MM.1S (cell line): Measurements from ENCODE around the gene BLOC1S4.
A peak's percentile ranks its signal among the peaks of the same experiment; 100 is the strongest.

Experiments used
- DNase-seq: peaks from one replicate; pipeline ENCODE4 v3.0.0-alpha.2; 2015
- H2AFZ ChIP-seq: fragments of 300-600 bp; sonication (generic); 2 replicates; pipeline ENCODE4 v1.6.0; 2016; ENCODE audit warnings: antibody characterized with exemption, low read length
- H3F3A ChIP-seq: fragments of 300-600 bp; sonication (generic); 2 replicates; pipeline ENCODE4 v1.6.1; 2016; ENCODE audit warnings: mild to moderate bottlenecking, antibody characterized with exemption, low read length, moderate library complexity, mixed read lengths; ENCODE audit not compliant: insufficient read depth
- H3K27ac ChIP-seq: fragments of 300-600 bp; sonication (generic); 2 replicates; pipeline ENCODE4 v1.5.1; 2016; ENCODE audit warnings: mild to moderate bottlenecking, low read length
- H3K27me3 ChIP-seq: fragments of 300-600 bp; sonication (generic); replicated peaks from 2 replicates; pipeline ENCODE4 v1.6.0; 2016; ENCODE audit warnings: low read length; ENCODE audit not compliant: insufficient read depth
- H3K36me3 ChIP-seq: fragments of 300-600 bp; sonication (generic); replicated peaks from 2 replicates; pipeline ENCODE4 v1.6.1; 2016; ENCODE audit warnings: mild to moderate bottlenecking, low read length, mixed read lengths; ENCODE audit not compliant: insufficient read depth
- H3K4me1 ChIP-seq: fragments of 300-600 bp; sonication (generic); 2 replicates; pipeline ENCODE4 v1.6.1; 2016; ENCODE audit warnings: low read length, mixed read lengths
- H3K4me2 ChIP-seq: fragments of 300-600 bp; sonication (generic); 2 replicates; pipeline ENCODE4 v1.6.0; 2016; ENCODE audit warnings: low read depth, low read length
- H3K4me3 ChIP-seq: fragments of 300-600 bp; sonication (generic); 2 replicates; pipeline ENCODE4 v1.5.1; 2016; ENCODE audit warnings: low read length, mixed read lengths
- H3K79me2 ChIP-seq: fragments of 300-600 bp; sonication (generic); 2 replicates; pipeline ENCODE4 v1.6.1; 2016; ENCODE audit warnings: mixed run types, low read length, mixed read lengths
- H3K9ac ChIP-seq: fragments of 300-600 bp; sonication (generic); 2 replicates; pipeline ENCODE4 v1.6.1; 2016; ENCODE audit warnings: low read length, mixed read lengths
- H3K9me2 ChIP-seq: fragments of 300-600 bp; sonication (generic); replicated peaks from 2 replicates; pipeline ENCODE4 v1.6.1; 2016; ENCODE audit warnings: mild to moderate bottlenecking, low read length, mixed read lengths; ENCODE audit not compliant: insufficient read depth
- H3K9me3 ChIP-seq: fragments of 300-600 bp; sonication (generic); replicated peaks from 2 replicates; pipeline ENCODE4 v1.6.1; 2016; ENCODE audit warnings: mild to moderate bottlenecking, low read length, mixed read lengths; ENCODE audit not compliant: insufficient read depth
- H4K20me1 ChIP-seq: fragments of 300-600 bp; sonication (generic); 2 replicates; pipeline ENCODE4 v1.6.1; 2016; ENCODE audit warnings: mild to moderate bottlenecking, low read length, moderate library complexity, mixed read lengths; ENCODE audit not compliant: insufficient read depth
- EZH2 ChIP-seq: fragments of 300-600 bp; sonication (generic); optimal IDR thresholded peaks from 2 replicates; pipeline ENCODE3; 2017; ENCODE audit warnings: low read depth, mild to moderate bottlenecking, antibody characterized with exemption, low read length, mixed read lengths
- EZH2phosphoT487 ChIP-seq: fragments of 300-600 bp; sonication (generic); IDR thresholded peaks from 2 replicates; pipeline ENCODE4 v1.6.1; 2018; ENCODE audit warnings: antibody characterized with exemption, low read length
- TF ChIP-seq, protein P1 (sequence below): fragments of 300-600 bp; sonication (generic); IDR thresholded peaks from 2 replicates; pipeline ENCODE4 v1.5.1; 2016; ENCODE audit warnings: antibody characterized with exemption, low read length, mixed read lengths

The BLOC1S4 gene

DNA sequence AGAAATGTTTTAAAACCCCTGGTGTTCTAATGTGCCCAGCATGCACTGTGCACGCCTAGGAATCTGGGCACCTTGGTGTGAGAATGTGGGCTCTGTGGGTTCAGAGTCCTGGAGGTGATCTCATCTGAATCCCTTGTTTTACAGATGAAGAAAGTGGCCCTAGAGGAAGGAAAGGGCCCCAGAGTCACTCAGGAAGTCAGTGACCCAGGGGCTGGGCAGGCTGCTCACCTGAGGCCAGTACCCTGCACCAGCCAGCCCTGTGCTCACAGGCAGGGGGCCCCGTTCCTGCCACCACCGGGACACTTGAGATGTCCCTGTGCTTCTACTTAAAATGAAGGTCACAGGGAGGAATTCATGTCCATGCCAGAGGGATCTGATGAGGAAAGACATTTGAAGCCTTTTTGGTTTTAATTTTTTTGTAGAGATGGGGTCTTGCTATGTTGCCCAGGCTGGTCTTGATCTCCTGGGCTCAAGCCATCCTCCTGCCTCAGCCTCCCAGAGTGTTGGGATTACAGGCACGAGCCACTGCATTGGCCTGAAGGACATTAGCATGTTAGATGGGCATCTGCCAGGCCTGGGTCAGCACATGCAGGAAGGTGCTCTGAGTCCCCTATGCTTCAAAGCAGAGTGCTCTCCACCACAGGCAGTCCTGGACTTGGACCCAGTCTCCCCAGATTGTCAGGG, 29.7 kb upstream of the BLOC1S4 start:
- no peaks in the 10 kb centered on the region for H3K79me2 ChIP-seq
- no peak overlapping the region for H2AFZ ChIP-seq
- H4K20me1 ChIP-seq: no peaks in the 10 kb centered on the region
- TF ChIP-seq EZH2phosphoT487: no peak
- TF ChIP-seq, protein P1, sequence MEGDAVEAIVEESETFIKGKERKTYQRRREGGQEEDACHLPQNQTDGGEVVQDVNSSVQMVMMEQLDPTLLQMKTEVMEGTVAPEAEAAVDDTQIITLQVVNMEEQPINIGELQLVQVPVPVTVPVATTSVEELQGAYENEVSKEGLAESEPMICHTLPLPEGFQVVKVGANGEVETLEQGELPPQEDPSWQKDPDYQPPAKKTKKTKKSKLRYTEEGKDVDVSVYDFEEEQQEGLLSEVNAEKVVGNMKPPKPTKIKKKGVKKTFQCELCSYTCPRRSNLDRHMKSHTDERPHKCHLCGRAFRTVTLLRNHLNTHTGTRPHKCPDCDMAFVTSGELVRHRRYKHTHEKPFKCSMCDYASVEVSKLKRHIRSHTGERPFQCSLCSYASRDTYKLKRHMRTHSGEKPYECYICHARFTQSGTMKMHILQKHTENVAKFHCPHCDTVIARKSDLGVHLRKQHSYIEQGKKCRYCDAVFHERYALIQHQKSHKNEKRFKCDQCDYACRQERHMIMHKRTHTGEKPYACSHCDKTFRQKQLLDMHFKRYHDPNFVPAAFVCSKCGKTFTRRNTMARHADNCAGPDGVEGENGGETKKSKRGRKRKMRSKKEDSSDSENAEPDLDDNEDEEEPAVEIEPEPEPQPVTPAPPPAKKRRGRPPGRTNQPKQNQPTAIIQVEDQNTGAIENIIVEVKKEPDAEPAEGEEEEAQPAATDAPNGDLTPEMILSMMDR: no peak
- no peak for TF ChIP-seq EZH2
- H3K4me1 ChIP-seq: no peaks in the 10 kb centered on the region
- no peak for DNase-seq
- H3K4me3 ChIP-seq: no peak overlapping the region
- peaks cover 24% of the 10 kb centered on the region for H3K27me3 ChIP-seq
- H3K36me3 ChIP-seq: no peaks in the 10 kb centered on the region
- no peak overlapping the region for H3K9ac ChIP-seq
- no peaks in the 10 kb centered on the region for H3K9me3 ChIP-seq
- H3K9me2 ChIP-seq: no peaks in the 10 kb centered on the region
- H3K27ac ChIP-seq: no peak overlapping the region
- no peaks in the 10 kb centered on the region for H3F3A ChIP-seq
- no peak overlapping the region for H3K4me2 ChIP-seq

DNA sequence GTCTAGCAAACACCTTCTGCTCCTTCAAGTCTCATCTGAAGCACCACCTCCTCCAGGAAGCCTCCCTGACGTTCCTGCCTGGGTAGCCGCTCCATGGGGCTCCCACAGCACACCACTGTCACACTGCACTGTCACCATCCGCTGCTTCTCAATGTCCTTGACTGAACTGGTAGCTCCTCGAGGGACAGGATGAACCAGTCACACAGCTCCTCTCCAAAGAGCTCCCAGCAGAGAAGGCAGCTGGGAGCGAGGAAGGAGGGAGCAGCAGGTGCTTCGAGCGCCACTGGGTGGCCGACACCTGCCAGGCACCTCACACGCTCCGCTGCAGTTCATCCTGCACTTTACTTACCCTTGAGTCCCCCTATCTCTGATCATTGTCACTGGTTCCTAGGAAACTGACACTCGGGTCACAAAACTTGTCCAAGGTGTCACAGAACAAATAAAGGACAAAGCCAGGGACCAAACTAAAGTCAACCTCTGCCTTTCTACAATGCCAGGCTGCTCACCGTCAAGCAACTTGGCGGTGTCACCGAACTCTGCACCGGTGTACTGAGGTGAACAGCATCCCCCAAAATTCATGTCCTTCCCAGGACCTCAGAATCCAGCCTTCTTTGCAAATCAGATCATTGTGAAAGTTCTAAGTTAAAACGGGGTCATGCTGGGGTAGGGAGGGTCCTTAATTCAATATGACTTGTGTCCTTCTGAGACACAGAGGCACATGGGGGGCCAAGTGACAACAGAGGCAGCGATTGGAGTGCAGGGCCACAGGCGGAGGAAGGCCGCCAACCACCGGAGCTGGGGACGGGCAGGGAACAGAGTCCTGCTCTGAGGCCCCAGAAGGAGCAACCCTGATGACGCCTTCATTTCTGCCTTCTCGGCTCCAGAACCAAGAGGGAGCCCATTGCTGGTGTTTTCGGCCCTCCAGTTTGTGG, 27.8 kb upstream of the BLOC1S4 start:
- no peak overlapping the region for H2AFZ ChIP-seq
- TF ChIP-seq EZH2phosphoT487 (no peak), EZH2 (no peak)
- TF ChIP-seq, protein P1: no peak
- no peak overlapping the region for H3K9ac ChIP-seq
- no peaks in the 10 kb centered on the region for H3K36me3 ChIP-seq
- H3K4me1 ChIP-seq: no peaks in the 10 kb centered on the region
- H3K79me2 ChIP-seq: no peaks in the 10 kb centered on the region
- H3K27me3 ChIP-seq: peaks cover 24% of the 10 kb centered on the region
- H3F3A ChIP-seq: no peaks in the 10 kb centered on the region
- H3K4me3 ChIP-seq: no peak overlapping the region
- no peaks in the 10 kb centered on the region for H3K9me3 ChIP-seq
- no peaks in the 10 kb centered on the region for H3K9me2 ChIP-seq
- H3K4me2 ChIP-seq: no peak overlapping the region
- no peaks in the 10 kb centered on the region for H4K20me1 ChIP-seq
- H3K27ac ChIP-seq: no peak overlapping the region
- DNase-seq: no peak

- Histone ChIP-seq H3K9me2 (no peaks in the 10 kb centered on the region), H2AFZ (peak overlapping the region; percentile 35; the same call in 1 of the 2 replicates), H3K27ac (no peak overlapping the region), H3K27me3 (peaks cover 24% of the 10 kb centered on the region), H3K4me1 (no peaks in the 10 kb centered on the region), H3K9ac (no peak overlapping the region), H3K36me3 (no peaks in the 10 kb centered on the region), H3K9me3 (no peaks in the 10 kb centered on the region), H3F3A (no peaks in the 10 kb centered on the region), H3K79me2 (no peaks in the 10 kb centered on the region), H3K4me3 (no peak overlapping the region), H4K20me1 (no peaks in the 10 kb centered on the region), H3K4me2 (no peak overlapping the region)
- TF ChIP-seq, protein P1: no peak
- TF ChIP-seq EZH2phosphoT487 (no peak), EZH2 (no peak)
- peak; percentile 21 for DNase-seq
Measured at GRCh38 chr4:6688879-6689505, 27.0 kb upstream of the BLOC1S4 start.
